Stomach (tissue), 9 donors: ENCODE results near the gene PRUNE2. TPM values are rescaled to one million over a fixed set of nuclear protein-coding genes. Genes with fewer than 3 reads are reported as not detected.

Source experiments
- DNase-seq, 2 donors: peaks; one replicate each; pipeline versions ENCODE4 v3.0.0 to v3.0.0-alpha.2; 2013 to 2019
- H3K27ac ChIP-seq, 5 donors: fragments of 200-600 bp in 4 of 5; sonication (generic) in 4 of 5; one replicate each; pipeline ENCODE4 v1.5.1; 2013 to 2019; ENCODE audit warnings: mild to moderate bottlenecking in 1 of 5, moderate library complexity in 1 of 5
- H3K27me3 ChIP-seq, 3 donors: fragments of 200-600 bp; sonication (generic); one replicate each; pipeline ENCODE4 v1.5.1; 2017 to 2019; ENCODE audit warnings: mixed run types in 1 of 3
- H3K36me3 ChIP-seq, 4 donors: fragments of 200-600 bp; sonication (generic); 1 replicate in 3 of 4; 2 replicates in 1 of 4; pipeline ENCODE4 v1.5.1; 2016 to 2019
- H3K4me1 ChIP-seq, 4 donors: fragments of 200-600 bp; sonication (generic); one replicate each; pipeline ENCODE4 v1.5.1; 2016 to 2019
- H3K4me3 ChIP-seq, 4 donors: fragments of 200-600 bp; sonication (generic) in 3 of 4; one replicate each; pipeline ENCODE4 v1.5.1; 2016 to 2019; ENCODE audit warnings: mild to moderate bottlenecking in 1 of 4
- H3K9me3 ChIP-seq, 4 donors: fragments of 200-600 bp; sonication (generic); one replicate each; pipeline ENCODE4 v1.5.1; 2016 to 2019
- CTCF ChIP-seq, 7 experiments: fragments of 450-650 bp in 4 of 7; fragments of 200-600 bp in 3 of 7; sonication (generic) in 3 of 7; IDR thresholded peaks; one replicate each; pipeline ENCODE4 v1.5.1; 2016 to 2019; ENCODE audit warnings: antibody characterized with exemption in 7 of 7, control low read depth in 2 of 7, mild to moderate bottlenecking in 1 of 7
- EP300 ChIP-seq: sonication (generic); formaldehyde crosslinking; IDR thresholded peaks from one replicate; pipeline ENCODE4 v1.6.1; 2017; ENCODE audit warnings: antibody characterized with exemption
- POLR2A ChIP-seq, 4 donors: fragments of 450-650 bp; IDR thresholded peaks; one replicate each; pipeline ENCODE4 v1.6.1; 2016; ENCODE audit warnings: antibody characterized with exemption in 4 of 4, control low read depth in 2 of 4, mild to moderate bottlenecking in 1 of 4, moderate library complexity in 1 of 4
- POLR2AphosphoS5 ChIP-seq, 3 donors: sonication (generic); formaldehyde crosslinking; IDR thresholded peaks; one replicate each; pipeline ENCODE4 v1.6.1; 2016; ENCODE audit warnings: antibody characterized with exemption in 3 of 3
- WGBS, 5 donors: extraction: QIAGEN DNeasy Blood & Tissue Kit in 3 of 5; methylation state at CpG; one replicate each; pipeline versions ENCODE4 v1.1.5 to v1.1.7; 2013 to 2018; 5-methylcytosine and 5-hydroxymethylcytosine counted together
- intact Hi-C: fragments of 100-400 bp; cut with DNase I; formaldehyde crosslinking; loops from one replicate; pipeline ENCODE4 v1.15.1; 2023; ENCODE audit warnings: low total_unique reads
- polyA plus RNA-seq, 3 donors: library from polyadenylated mRNA; stranded (reverse); fragments of 200-250 nt; gene quantifications; one replicate each; pipeline ENCODE4 v1.2.3, GENCODE V29; 2013
- small RNA-seq, 4 donors: library from RNA; depleted of rRNA; stranded (forward); fragments of <200 nt; gene quantifications; one replicate each; pipeline ENCODE3, GENCODE V24; 2016
- total RNA-seq, 5 donors: library from RNA; depleted of rRNA; stranded (reverse); fragments of >200 nt; gene quantifications; one replicate each; pipeline versions ENCODE4 v1.1.0 to v1.2.3, GENCODE V29; 2014 to 2016
- donor health status: healthy with polysubstance abuse.
- donor health status: Bipolar disorder and iron deficiency.
- donor health status: healthy.

The PRUNE2 gene
- total and polyA plus RNA-seq, 8 donors: 2.6 to 311 (median 75.4) TPM

- Histone ChIP-seq H3K27me3 (peaks cover 0 to 6% (median 0%) of the 10 kb centered on the region in 3 donors), H3K4me3 (no peak overlapping the region), H3K9me3 (peaks cover 0 to 9% (median 4%) of the 10 kb centered on the region in 4 donors), H3K27ac (no peak overlapping the region), H3K4me1 (peaks cover 0 to 20% (median 0%) of the 10 kb centered on the region in 4 donors), H3K36me3 (no peaks in the 10 kb centered on the region)
- 90 to 99% (median 94%) methylated on average over 2 of the region's 2 CpGs for WGBS, 5 donors
- no peak for TF ChIP-seq POLR2A (IDR thresholded peaks at IDR 0.05)
- no peak for TF ChIP-seq EP300
- TF ChIP-seq CTCF (IDR thresholded peaks at IDR 0.05): no peak
- no peak for TF ChIP-seq POLR2AphosphoS5 (IDR thresholded peaks at IDR 0.05)
- no peak for DNase-seq
- intact Hi-C loops: no loop called here
These were observed 338.8 kb downstream of the PRUNE2 start for GRCh38 chr9:76567086-76567485.

- DNase-seq: no peak
- Histone ChIP-seq H3K36me3 (no peaks in the 10 kb centered on the region), H3K27me3 (no peaks in the 10 kb centered on the region), H3K4me3 (no peak overlapping the region), H3K4me1 (peaks cover 4 to 39% (median 7%) of the 10 kb centered on the region in 4 donors), H3K9me3 (no peaks in the 10 kb centered on the region), H3K27ac (no peak overlapping the region)
- TF ChIP-seq POLR2AphosphoS5 (IDR thresholded peaks at IDR 0.05) (no peak), EP300 (no peak), POLR2A (IDR thresholded peaks at IDR 0.05) (no peak), CTCF (IDR thresholded peaks at IDR 0.05) (no peak)
- intact Hi-C loops: no loop called here
These were observed 341.6 kb downstream of the PRUNE2 start for GRCh38 chr9:76564297-76564696.

GRCh38 chr9:76562511-76562911 is 343.4 kb downstream of the PRUNE2 start:
- Histone ChIP-seq H3K4me3 (no peak overlapping the region), H3K27me3 (no peaks in the 10 kb centered on the region), H3K9me3 (no peaks in the 10 kb centered on the region), H3K36me3 (no peaks in the 10 kb centered on the region), H3K4me1 (peaks cover 6 to 52% (median 7%) of the 10 kb centered on the region in 4 donors), H3K27ac (peak overlapping the region in 2 of 5 donors; percentile 43 to 67)
- DNase-seq: no peak
- intact Hi-C loops: no loop called here
- TF ChIP-seq POLR2A (IDR thresholded peaks at IDR 0.05) (no peak), EP300 (no peak), CTCF (IDR thresholded peaks at IDR 0.05) (no peak), POLR2AphosphoS5 (IDR thresholded peaks at IDR 0.05) (no peak)

- DNase-seq: no peak
- intact Hi-C loops: no loop called here
- H3K27ac ChIP-seq: peak overlapping the region in 2 of 5 donors; percentile 43 to 67
- H3K9me3 ChIP-seq: no peaks in the 10 kb centered on the region
- H3K36me3 ChIP-seq: no peaks in the 10 kb centered on the region
- H3K4me1 ChIP-seq: peaks cover 6 to 52% (median 7%) of the 10 kb centered on the region in 4 donors
- 80 to 96% (median 88%) methylated on average over 1 of the region's 1 CpG for WGBS, 5 donors
- H3K4me3 ChIP-seq: no peak overlapping the region
- H3K27me3 ChIP-seq: no peaks in the 10 kb centered on the region
- TF ChIP-seq CTCF (IDR thresholded peaks at IDR 0.05) (no peak), EP300 (no peak), POLR2AphosphoS5 (IDR thresholded peaks at IDR 0.05) (no peak), POLR2A (IDR thresholded peaks at IDR 0.05) (no peak)
These were observed 344.0 kb downstream of the PRUNE2 start for GRCh38 chr9:76561900-76562299.

Small RNA genes within 50 kb of the gene (small RNA-seq; reads per million reads assigned to genes)
- gene AL359314.1: 0 reads per million in 4 donors

Other genes starting within 250 kb of the PRUNE2 start
- under 1 TPM in 2 of 5 donors, not detected in 3; 0.45 to 0.73 TPM for gene PCA3, start 141.7 kb downstream of the PRUNE2 start, total RNA-seq
- not detected for gene PCA3, start 141.7 kb downstream of the PRUNE2 start, polyA plus RNA-seq
- not detected for gene FOXB2, start 113.5 kb upstream of the PRUNE2 start, total RNA-seq
- gene FOXB2, start 113.5 kb upstream of the PRUNE2 start, polyA plus RNA-seq: not detected